Endothelial cell of umbilical vein (primary cell): Measurements from ENCODE around the gene PBXIP1. TPM values are rescaled to one million over a fixed set of nuclear protein-coding genes. Genes with fewer than 3 reads are reported as not detected.

Experiments used
- BruUV-seq: library from RNA; stranded (reverse); fragments of 400-500 nt; replicated peaks from 2 replicates; lab custom pipeline; 2021; lab: Mats Ljungman, UMichigan
- CTCF ChIA-PET: fragments of 300-600, 350-600 bp; sonication (Branson Sonifier 250); formaldehyde crosslinking; loops from one replicate; lab custom pipeline; 2021; ENCODE audit warnings: antibody characterized with exemption, inconsistent platforms; lab: Charles Lee
- POLR2A ChIA-PET: fragments of 300-600, 350-600 bp; sonication (Branson Sonifier 250); formaldehyde crosslinking; loops from one replicate; lab custom pipeline; 2021; ENCODE audit warnings: antibody characterized with exemption, inconsistent platforms; lab: Charles Lee
- DNase-seq: peaks from one replicate; pipeline ENCODE4 v3.0.0-alpha.2; 2011; ENCODE audit warnings: low read depth, low spot score
- FAIRE-seq: peaks from 2 replicates; lab custom pipeline; 2011; peaks lifted over from hg19 to GRCh38; lab: Jason Lieb, UNC
- H2AFZ ChIP-seq: 2 replicates; pipeline ENCODE4 v1.6.0; 2012; ENCODE audit warnings: low read depth, low read length, control low read depth, inconsistent platforms
- H3K27ac ChIP-seq: 2 replicates; pipeline ENCODE4 v1.5.1; 2011; ENCODE audit warnings: low read depth, mild to moderate bottlenecking, control low read depth, low read length, moderate library complexity; ENCODE audit not compliant: insufficient read depth
- H3K27me3 ChIP-seq, 2 experiments: 2 replicates each; pipeline versions ENCODE4 v1.6.0 to v1.6.1; 2011; ENCODE audit warnings: low read length in 2 of 2, mixed read lengths in 1 of 2; ENCODE audit not compliant: control insufficient read depth in 2 of 2, insufficient read depth in 2 of 2
- H3K36me3 ChIP-seq, 2 experiments: 2 replicates in 1 of 2; 3 replicates in 1 of 2; pipeline ENCODE4 v1.5.1; 2011; ENCODE audit warnings: low read length in 2 of 2, mild to moderate bottlenecking in 1 of 2, moderate library complexity in 1 of 2; ENCODE audit not compliant: control insufficient read depth in 2 of 2, insufficient read depth in 2 of 2; ENCODE audit errors: extremely low read depth in 1 of 2
- H3K4me1 ChIP-seq: 3 replicates; pipeline ENCODE4 v1.5.1; 2011; ENCODE audit warnings: mild to moderate bottlenecking, low read length; ENCODE audit not compliant: control insufficient read depth, insufficient read depth; ENCODE audit errors: extremely low read depth
- H3K4me2 ChIP-seq: 2 replicates; pipeline ENCODE4 v1.6.1; 2011; ENCODE audit warnings: low read length, control low read depth, mixed read lengths; ENCODE audit not compliant: insufficient read depth
- H3K4me3 ChIP-seq, 3 experiments: fragments of 200-600 bp in 1 of 3; sonication (generic), shearing (Covaris generic) in 1 of 3; replicated peaks in 1 of 3; 2 replicates each; pipeline ENCODE4 v1.5.1; 2011 to 2016; ENCODE audit warnings: control low read depth in 3 of 3, low read length in 3 of 3, mild to moderate bottlenecking in 2 of 3, inconsistent platforms in 1 of 3, low read depth in 1 of 3, moderate library complexity in 1 of 3; ENCODE audit not compliant: insufficient read depth in 1 of 3
- H3K79me2 ChIP-seq: 2 replicates; pipeline ENCODE4 v1.6.0; 2012; ENCODE audit warnings: low read length, inconsistent platforms; ENCODE audit not compliant: control insufficient read depth, insufficient read depth
- H3K9ac ChIP-seq: replicated peaks from 2 replicates; pipeline ENCODE3; 2011; ENCODE audit warnings: low read length, control low read depth; ENCODE audit not compliant: insufficient read depth; ENCODE audit errors: extremely low read depth
- H3K9me1 ChIP-seq: replicated peaks from 3 replicates; pipeline ENCODE4 v1.6.0; 2011; ENCODE audit warnings: mild to moderate bottlenecking, low read length; ENCODE audit not compliant: control insufficient read depth, insufficient read depth; ENCODE audit errors: extremely low read depth
- H3K9me3 ChIP-seq: replicated peaks from 2 replicates; pipeline ENCODE4 v1.5.1; 2012; ENCODE audit warnings: low read length, inconsistent platforms; ENCODE audit not compliant: control insufficient read depth, insufficient read depth
- H4K20me1 ChIP-seq: replicated peaks from 2 replicates; pipeline ENCODE3; 2011; ENCODE audit warnings: mild to moderate bottlenecking, low read length; ENCODE audit not compliant: control insufficient read depth, insufficient read depth; ENCODE audit errors: extremely low read depth
- FOS ChIP-seq: IDR thresholded peaks from 2 replicates; pipeline ENCODE4 v1.6.1; 2011; ENCODE audit warnings: mild to moderate bottlenecking, low read length, moderate library complexity, borderline replicate concordance; ENCODE audit not compliant: insufficient read depth
- GATA2 ChIP-seq: IDR thresholded peaks from 2 replicates; pipeline ENCODE4 v1.7.0; 2011; ENCODE audit warnings: low read depth, mild to moderate bottlenecking, moderate library complexity, mixed read lengths, low read length; ENCODE audit not compliant: insufficient read length, insufficient read depth
- MYC ChIP-seq: IDR thresholded peaks from one replicate; pipeline ENCODE4 v1.6.1; 2011; ENCODE audit warnings: mild to moderate bottlenecking, low read depth, low read length
- POLR2A ChIP-seq: IDR thresholded peaks from 2 replicates; pipeline ENCODE4 v1.6.1; 2012; ENCODE audit warnings: low read depth, mild to moderate bottlenecking, control low read depth, low read length
- POLR2AphosphoS5 ChIP-seq: IDR thresholded peaks from 2 replicates; pipeline ENCODE4 v1.6.1; 2012; ENCODE audit warnings: low read depth, mild to moderate bottlenecking, control low read depth, low read length, moderate library complexity; ENCODE audit not compliant: insufficient read depth
- dilution Hi-C: fragments of 300-500 bp; cut with MboI; formaldehyde crosslinking; loops from one replicate; pipeline ENCODE4 v1.15.0; 2019; ENCODE audit warnings: low sequenced_read_pairs; ENCODE audit not compliant: extremely low pct_ligation_motif_present
- intact Hi-C: fragments of 100-400 bp; cut with micrococcal nuclease; formaldehyde crosslinking; loops from one replicate; pipeline ENCODE4 v1.10.0; 2022
- polyA plus RNA-seq, 4 experiments: library from polyadenylated mRNA; depleted of rRNA in 3 of 4; stranded (reverse) in 3 of 4; unstranded in 1 of 4; fragments of >200 nt; gene quantifications; 2 replicates each; pipeline versions ENCODE4 v1.2.1 to v1.2.3, GENCODE V29; 2011 to 2012; ENCODE audit warnings: missing spikeins in 1 of 4
- total RNA-seq: library from RNA; stranded (reverse); gene quantifications from 2 replicates; pipeline ENCODE4 v1.2.3, GENCODE V29; 2021
- TF ChIP-seq, protein P1 (sequence below), 2 donors: IDR thresholded peaks; 1 replicate in 1 of 2; 2 replicates in 1 of 2; pipeline ENCODE4 v1.5.1; 2011; ENCODE audit warnings: low read length in 2 of 2, mild to moderate bottlenecking in 2 of 2, moderate library complexity in 2 of 2, control low read depth in 1 of 2, inconsistent platforms in 1 of 2, low read depth in 1 of 2; ENCODE audit not compliant: insufficient read depth in 1 of 2; ENCODE audit errors: extremely low read depth in 1 of 2

PBXIP1 gene
- total and polyA plus RNA-seq, 2 donors (not counting 3 experiments of a cell fraction or from before 2014, with no cell fraction given) = 49.4 to 54.7 TPM

DNA sequence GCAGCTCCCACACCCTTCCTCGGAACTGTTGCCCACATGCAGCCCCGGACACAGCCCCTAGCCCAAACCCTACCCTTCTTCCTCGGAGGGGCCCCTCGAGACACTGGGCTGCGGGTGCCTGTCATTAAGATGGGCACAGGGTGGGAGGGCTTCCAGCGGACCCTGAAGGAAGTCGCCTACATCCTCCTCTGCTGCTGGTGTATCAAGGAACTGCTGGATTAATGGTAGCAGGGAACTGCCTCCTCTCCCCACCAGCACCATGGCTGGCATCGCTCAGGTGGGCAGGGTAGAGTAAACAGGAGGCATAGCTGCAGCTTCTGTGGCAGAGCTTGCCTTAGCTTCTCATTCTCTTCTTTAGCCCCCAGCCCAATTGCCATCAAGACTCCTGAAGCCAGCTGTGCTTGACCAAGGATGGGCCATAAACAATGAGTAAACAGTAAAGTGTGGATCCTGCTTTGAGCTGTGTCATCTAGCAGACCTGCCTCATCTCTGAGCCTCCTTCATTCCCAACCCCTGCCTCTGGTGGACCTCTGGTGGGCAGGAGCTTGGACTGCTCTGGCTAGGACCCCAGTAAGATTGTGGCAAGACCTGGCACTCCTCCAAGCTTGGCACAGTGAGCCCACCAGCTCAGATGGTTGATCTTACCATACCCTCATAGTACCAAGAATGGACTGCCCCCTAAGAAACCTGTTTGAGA, 37.8 kb upstream of the PBXIP1 start, which contains the start of gene LENEP:
Gene LENEP (plus strand): TSS at position 15 of the 697 bp plus-strand sequence. CDS start 22 bp downstream, at position 37.
- dilution Hi-C loops = no loop called here
- TF ChIP-seq GATA2 (no peak), POLR2A (peak; percentile 27), FOS (no peak)
- no TSS peak for BruUV-seq

DNA sequence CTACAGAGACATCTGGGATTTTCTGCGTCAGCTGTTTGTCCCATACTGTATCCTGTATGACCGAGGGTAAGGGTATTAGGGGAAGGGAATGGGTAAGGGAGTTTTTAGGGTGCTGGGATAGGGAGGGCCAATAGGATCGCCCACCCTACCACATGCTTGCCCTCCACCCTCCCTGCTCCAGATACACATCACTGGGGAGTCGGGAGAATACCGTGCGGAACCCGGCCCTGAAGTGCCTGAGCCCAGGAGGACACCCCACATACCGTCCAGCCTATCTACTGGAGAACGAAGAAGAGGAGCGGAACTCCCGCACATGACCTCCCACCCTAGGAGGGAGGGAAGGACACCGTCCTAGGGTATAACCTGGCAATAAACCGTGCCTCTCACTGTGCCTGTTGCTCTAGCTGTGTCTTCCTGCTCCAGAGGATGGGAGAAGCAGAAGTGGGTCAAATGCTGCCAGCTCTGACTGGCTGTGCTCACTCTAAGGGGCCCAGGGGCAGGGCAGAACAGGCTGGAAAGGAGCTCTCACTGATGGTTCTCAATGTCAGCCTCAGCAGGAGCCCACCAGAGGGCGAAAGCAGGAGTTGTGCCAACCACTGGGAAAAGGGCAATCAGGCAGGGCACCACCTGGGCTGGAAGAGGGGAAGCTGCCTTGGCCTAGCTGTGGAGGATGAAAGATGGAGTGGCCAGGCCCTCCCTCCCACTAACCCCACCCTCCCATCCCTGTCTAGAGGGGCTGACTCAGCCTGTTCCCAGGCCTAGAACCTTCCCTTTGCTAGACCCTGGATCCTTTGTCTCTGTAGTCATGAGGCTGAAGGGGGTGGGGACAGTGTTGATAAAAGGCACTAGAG, 37.0 kb upstream of the PBXIP1 start:
- Histone ChIP-seq H4K20me1 (no peaks in the 10 kb centered on the region), H3K9me1 (no peaks in the 10 kb centered on the region), H3K27ac (no peak overlapping the region), H3K9me3 (no peaks in the 10 kb centered on the region), H3K4me3 (no peak overlapping the region), H3K9ac (no peak overlapping the region), H3K27me3 (no peaks in the 10 kb centered on the region), H3K36me3 (peaks cover 3 to 18% of the 10 kb centered on the region in 2 experiments), H3K79me2 (peaks cover 4% of the 10 kb centered on the region), H2AFZ (no peak overlapping the region), H3K4me1 (peaks cover 2% of the 10 kb centered on the region), H3K4me2 (no peak overlapping the region)
- intact Hi-C loops (no loop called here), dilution Hi-C loops (no loop called here)
- FAIRE-seq (no peak), DNase-seq (no peak)
- TF ChIP-seq GATA2 (no peak), POLR2AphosphoS5 (peak; percentile 41), MYC (no peak), FOS (no peak)
- TF ChIP-seq, protein P1, sequence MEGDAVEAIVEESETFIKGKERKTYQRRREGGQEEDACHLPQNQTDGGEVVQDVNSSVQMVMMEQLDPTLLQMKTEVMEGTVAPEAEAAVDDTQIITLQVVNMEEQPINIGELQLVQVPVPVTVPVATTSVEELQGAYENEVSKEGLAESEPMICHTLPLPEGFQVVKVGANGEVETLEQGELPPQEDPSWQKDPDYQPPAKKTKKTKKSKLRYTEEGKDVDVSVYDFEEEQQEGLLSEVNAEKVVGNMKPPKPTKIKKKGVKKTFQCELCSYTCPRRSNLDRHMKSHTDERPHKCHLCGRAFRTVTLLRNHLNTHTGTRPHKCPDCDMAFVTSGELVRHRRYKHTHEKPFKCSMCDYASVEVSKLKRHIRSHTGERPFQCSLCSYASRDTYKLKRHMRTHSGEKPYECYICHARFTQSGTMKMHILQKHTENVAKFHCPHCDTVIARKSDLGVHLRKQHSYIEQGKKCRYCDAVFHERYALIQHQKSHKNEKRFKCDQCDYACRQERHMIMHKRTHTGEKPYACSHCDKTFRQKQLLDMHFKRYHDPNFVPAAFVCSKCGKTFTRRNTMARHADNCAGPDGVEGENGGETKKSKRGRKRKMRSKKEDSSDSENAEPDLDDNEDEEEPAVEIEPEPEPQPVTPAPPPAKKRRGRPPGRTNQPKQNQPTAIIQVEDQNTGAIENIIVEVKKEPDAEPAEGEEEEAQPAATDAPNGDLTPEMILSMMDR (IDR thresholded peaks at IDR 0.05; ENCODE audit: extremely low read depth in 1 of 2, insufficient read depth in 1 of 2, low read depth in 1 of 2, low read length in 2 of 2) = peak in 1 of 2 donors; percentile 40
- ChIA-PET POLR2A (interaction anchor here (0.9 to 1.7 kb wide), 3 partner anchors 9 to 24 kb away, joined by 3 to 5 read pairs (median 4); no protein-coding TSS in a partner anchor), CTCF (interaction anchor here (0.5 to 4.7 kb wide), 19 partner anchors 10 to 174 kb away, joined by 3 to 65 read pairs (median 5); partner anchors contain the start of genes ADAM15, EFNA4, FLAD1 and PBXIP1)
- BruUV-seq = no TSS peak

More for the DNA sequence above, 37.8 kb upstream of the PBXIP1 start, which contains the start of gene LENEP:
- Histone ChIP-seq H3K9ac (no peak within 1 kb of the TSS), H3K9me3 (no peaks in the 10 kb centered on the region), H3K27me3 (no peaks in the 10 kb centered on the region), H3K27ac (no peak within 1 kb of the TSS), H3K79me2 (no peaks in the 10 kb centered on the region), H3K9me1 (no peaks in the 10 kb centered on the region), H4K20me1 (no peaks in the 10 kb centered on the region), H3K4me2 (no peak within 1 kb of the TSS), H3K36me3 (peaks cover 0 to 12% of the 10 kb centered on the region in 2 experiments), H3K4me3 (no peak within 1 kb of the TSS), H3K4me1 (peaks cover 2% of the 10 kb centered on the region), H2AFZ (no peak within 1 kb of the TSS)
- DNase-seq (no peak), FAIRE-seq (no peak)
- ChIA-PET CTCF (interaction anchor here (0.5 to 4.7 kb wide), 24 partner anchors 9 to 174 kb away, joined by 3 to 65 read pairs (median 6); partner anchors contain the start of genes ADAM15, EFNA4, FLAD1 and PBXIP1), POLR2A (interaction anchor here (0.6 to 1.7 kb wide), 5 partner anchors 9 to 59 kb away, joined by 3 to 5 read pairs (median 4); partner anchors contain the start of gene SHC1)
- intact Hi-C loops = no loop called here
